Suprapubic skin (tissue), 4 donors: ENCODE results near the gene LRRC32. TPM values are rescaled to one million over a fixed set of nuclear protein-coding genes. Genes with fewer than 3 reads are reported as not detected.

Source experiments
- DNase-seq, 2 donors: peaks; one replicate each; pipeline ENCODE4 v3.0.0-alpha.2; 2019; ENCODE audit warnings: low spot score in 2 of 2
- H3K27ac ChIP-seq: fragments of 200-600 bp; sonication (generic); one replicate; pipeline ENCODE4 v1.5.1; 2019
- H3K27me3 ChIP-seq: fragments of 200-600 bp; sonication (generic); one replicate; pipeline ENCODE4 v1.5.1; 2019
- H3K36me3 ChIP-seq: fragments of 200-600 bp; sonication (generic); one replicate; pipeline ENCODE4 v1.5.1; 2019
- H3K4me1 ChIP-seq: fragments of 200-600 bp; sonication (generic); one replicate; pipeline ENCODE4 v1.5.1; 2019
- H3K4me3 ChIP-seq: fragments of 200-600 bp; sonication (generic); one replicate; pipeline ENCODE4 v1.5.1; 2019; ENCODE audit warnings: mild to moderate bottlenecking
- H3K9me3 ChIP-seq: fragments of 200-600 bp; sonication (generic); one replicate; pipeline ENCODE4 v1.5.1; 2019
- EP300 ChIP-seq: sonication (generic); formaldehyde crosslinking; IDR thresholded peaks from one replicate; pipeline ENCODE4 v1.6.1; 2017; ENCODE audit warnings: antibody characterized with exemption
- POLR2A ChIP-seq, 2 donors: fragments of 450-650 bp; IDR thresholded peaks; one replicate each; pipeline ENCODE4 v1.6.1; 2017; ENCODE audit warnings: antibody characterized with exemption in 2 of 2, mild to moderate bottlenecking in 2 of 2, moderate library complexity in 2 of 2
- POLR2AphosphoS5 ChIP-seq, 3 donors: sonication (generic); formaldehyde crosslinking; IDR thresholded peaks; one replicate each; pipeline ENCODE4 v1.6.1; 2017; ENCODE audit warnings: antibody characterized with exemption in 3 of 3
- WGBS: methylation state at CpG from one replicate; pipeline ENCODE4 v1.1.5; 2018; 5-methylcytosine and 5-hydroxymethylcytosine counted together
- total RNA-seq, 4 donors: library from RNA; depleted of rRNA; stranded (reverse); fragments of >200 nt; gene quantifications; one replicate each; pipeline ENCODE4 v1.1.0, GENCODE V29; 2016
- TF ChIP-seq, protein P1 (sequence below), 2 donors: fragments of 200-600 bp in 1 of 2; fragments of 450-650 bp in 1 of 2; sonication (generic) in 1 of 2; IDR thresholded peaks; one replicate each; pipeline ENCODE4 v1.5.1; 2016 to 2019; ENCODE audit warnings: antibody characterized with exemption in 2 of 2, mild to moderate bottlenecking in 1 of 2, moderate library complexity in 1 of 2

Gene LRRC32
- total RNA-seq, 4 donors from 2014 or later, result 10.4 to 23.2 (median 17.5) TPM

DNA sequence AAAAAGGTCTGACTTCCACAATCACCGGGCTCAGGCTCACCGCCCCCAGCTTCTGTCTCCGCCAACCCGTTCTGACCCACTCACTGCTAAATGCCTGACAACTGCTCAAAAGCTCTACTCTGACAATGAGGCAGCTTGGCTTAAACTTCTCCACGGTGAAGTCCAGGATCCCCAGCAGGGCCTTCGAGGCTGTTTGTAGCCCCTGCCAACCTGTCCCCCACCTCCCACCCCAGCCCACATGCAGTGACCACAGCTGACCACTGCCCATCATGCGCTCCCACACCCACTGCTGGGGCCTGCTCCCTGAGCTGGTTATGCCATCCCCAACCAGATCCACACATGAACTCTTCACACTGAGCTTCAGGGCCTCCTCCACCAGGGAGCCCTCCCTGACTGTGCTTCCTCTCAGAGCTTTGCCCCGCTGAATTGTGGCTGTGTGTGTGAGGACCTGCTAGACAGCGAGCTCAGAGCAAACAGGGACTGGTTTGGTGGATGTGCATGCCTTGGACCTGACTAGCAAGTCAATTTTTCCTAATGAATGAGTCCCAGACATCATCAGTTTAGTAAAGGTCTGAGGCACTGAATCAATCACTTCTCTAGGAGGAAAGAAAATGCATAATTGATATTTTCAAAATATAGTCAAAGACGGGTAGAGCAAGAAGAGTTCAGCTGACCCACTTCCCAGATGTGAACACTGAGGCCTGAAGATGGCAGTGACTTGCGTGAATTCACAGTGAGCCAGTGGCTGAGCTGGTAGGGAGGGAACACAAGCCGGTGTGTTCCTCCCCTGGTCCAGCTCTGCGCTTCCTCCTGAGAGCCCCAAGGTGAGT, 7.7 kb downstream of the LRRC32 start:
- Histone ChIP-seq H3K4me3 (no peak overlapping the region), H3K36me3 (peaks cover 33% of the 10 kb centered on the region), H3K9me3 (no peaks in the 10 kb centered on the region), H3K27ac (no peak overlapping the region), H3K4me1 (peaks cover 16% of the 10 kb centered on the region), H3K27me3 (no peaks in the 10 kb centered on the region)
- peak; percentile 40 to 68 for DNase-seq
- 89% methylated on average over 12 of the region's 13 CpGs for WGBS
- TF ChIP-seq POLR2A (IDR thresholded peaks at IDR 0.05) (no peak), POLR2AphosphoS5 (IDR thresholded peaks at IDR 0.05) (no peak), EP300 (no peak)

DNA sequence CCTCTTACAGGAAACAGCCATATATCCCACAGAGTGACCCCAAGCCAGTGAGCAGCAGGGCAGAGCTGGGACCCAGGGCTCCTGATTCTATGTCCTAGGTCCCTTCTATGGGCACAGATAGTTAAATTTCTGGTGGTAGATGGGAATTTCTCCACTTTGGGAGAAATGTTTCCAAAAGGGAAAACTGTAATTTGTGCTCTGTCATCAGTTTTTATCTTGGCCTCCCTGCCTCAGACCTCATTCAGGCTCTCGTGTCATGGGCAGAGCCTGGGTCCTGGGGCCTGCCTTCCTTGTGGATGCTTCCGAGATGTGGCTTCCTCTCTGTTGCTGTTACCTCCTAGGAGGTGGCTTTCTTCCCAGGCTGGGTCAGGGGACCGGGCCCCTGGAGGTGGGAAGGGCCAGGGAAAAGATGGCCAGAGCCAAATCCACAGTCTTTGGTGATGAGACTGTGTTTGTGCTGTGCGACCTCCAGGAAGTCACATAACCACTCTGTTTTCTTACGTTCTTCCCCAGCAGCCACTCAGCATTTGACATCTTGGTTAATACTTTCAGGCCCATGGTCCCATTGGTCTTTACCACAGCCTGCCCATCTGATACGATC, 8.6 kb downstream of the LRRC32 start:
- peak; percentile 22 to 45 for DNase-seq
- 89% methylated on average over 6 of the region's 6 CpGs for WGBS
- TF ChIP-seq POLR2A (IDR thresholded peaks at IDR 0.05) (no peak), EP300 (no peak)
- Histone ChIP-seq H3K4me1 (peaks cover 23% of the 10 kb centered on the region), H3K27me3 (no peaks in the 10 kb centered on the region), H3K27ac (no peak overlapping the region), H3K36me3 (peaks cover 37% of the 10 kb centered on the region), H3K4me3 (no peak overlapping the region), H3K9me3 (no peaks in the 10 kb centered on the region)

DNA sequence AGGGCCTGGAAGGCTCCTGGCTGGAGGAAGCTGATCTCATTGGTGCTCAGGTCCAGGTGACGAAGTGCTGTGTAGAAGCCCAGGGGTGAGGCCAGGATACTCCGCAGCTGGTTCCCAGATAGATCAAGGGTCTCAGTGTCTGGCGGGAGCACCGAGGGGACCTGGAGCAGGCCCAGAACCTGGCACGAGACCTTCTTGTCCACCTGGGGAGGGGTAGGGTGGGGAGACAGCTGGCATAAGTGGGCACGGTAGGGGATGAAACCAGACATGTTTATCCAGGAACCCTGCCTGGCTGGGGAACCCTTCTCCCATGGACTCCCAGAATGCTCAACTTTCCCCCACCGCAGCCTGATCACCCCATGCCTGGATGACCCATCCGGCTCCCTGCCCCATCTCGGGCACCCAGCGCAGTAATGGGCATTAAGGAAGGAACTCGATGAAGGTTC, 9.2 kb downstream of the LRRC32 start:
- Histone ChIP-seq H3K4me3 (no peak overlapping the region), H3K4me1 (peaks cover 23% of the 10 kb centered on the region), H3K36me3 (peaks cover 37% of the 10 kb centered on the region), H3K27me3 (no peaks in the 10 kb centered on the region), H3K9me3 (no peaks in the 10 kb centered on the region), H3K27ac (no peak overlapping the region)
- WGBS, result 91% methylated on average over 10 of the region's 11 CpGs
- peak; percentile 51 to 70 for DNase-seq
- TF ChIP-seq POLR2AphosphoS5 (IDR thresholded peaks at IDR 0.05), result no peak
- TF ChIP-seq POLR2A (IDR thresholded peaks at IDR 0.05), result no peak
- no peak for TF ChIP-seq EP300
- TF ChIP-seq, protein P1, sequence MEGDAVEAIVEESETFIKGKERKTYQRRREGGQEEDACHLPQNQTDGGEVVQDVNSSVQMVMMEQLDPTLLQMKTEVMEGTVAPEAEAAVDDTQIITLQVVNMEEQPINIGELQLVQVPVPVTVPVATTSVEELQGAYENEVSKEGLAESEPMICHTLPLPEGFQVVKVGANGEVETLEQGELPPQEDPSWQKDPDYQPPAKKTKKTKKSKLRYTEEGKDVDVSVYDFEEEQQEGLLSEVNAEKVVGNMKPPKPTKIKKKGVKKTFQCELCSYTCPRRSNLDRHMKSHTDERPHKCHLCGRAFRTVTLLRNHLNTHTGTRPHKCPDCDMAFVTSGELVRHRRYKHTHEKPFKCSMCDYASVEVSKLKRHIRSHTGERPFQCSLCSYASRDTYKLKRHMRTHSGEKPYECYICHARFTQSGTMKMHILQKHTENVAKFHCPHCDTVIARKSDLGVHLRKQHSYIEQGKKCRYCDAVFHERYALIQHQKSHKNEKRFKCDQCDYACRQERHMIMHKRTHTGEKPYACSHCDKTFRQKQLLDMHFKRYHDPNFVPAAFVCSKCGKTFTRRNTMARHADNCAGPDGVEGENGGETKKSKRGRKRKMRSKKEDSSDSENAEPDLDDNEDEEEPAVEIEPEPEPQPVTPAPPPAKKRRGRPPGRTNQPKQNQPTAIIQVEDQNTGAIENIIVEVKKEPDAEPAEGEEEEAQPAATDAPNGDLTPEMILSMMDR (IDR thresholded peaks at IDR 0.05), result no peak

DNA sequence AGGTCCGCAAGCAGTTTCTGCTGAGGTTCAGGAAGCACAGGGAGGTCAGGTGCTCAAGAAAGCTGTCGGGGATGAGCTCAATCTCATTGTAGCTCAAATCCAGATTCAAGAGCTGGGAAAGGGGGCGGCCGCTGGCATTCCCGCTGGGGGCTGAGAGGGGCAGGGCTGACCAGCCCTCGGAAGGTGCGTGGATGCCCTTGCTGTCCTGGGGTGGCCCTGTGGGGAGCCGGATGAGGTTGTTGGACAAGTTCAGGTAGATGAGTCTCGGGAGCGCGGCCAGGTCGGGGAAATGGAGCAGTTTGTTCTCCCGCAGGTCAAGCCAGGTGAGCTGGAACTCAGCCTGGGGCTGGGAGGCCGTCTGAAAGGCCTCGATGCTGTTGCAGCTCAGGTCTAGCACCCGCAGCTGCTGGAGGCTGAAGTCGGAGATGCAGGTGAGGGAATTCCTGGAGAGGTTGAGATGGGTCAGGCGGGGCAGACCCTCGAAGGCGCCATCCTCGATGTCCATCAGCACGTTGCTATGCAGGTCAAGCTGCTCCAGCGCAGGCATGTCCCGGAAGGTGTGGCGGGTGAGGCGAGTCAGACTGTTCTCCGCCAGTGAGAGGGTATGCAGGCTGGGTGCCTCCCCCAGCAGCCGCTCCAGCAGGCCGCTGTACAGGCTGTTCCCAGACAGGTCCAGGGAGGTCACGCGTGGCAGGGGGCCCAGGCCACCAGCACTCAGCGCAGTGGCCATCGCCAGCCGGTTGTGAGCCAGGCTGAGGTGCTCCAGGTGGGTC, 9.8 kb downstream of the LRRC32 start:
- peak; percentile 55 to 77 for DNase-seq
- Histone ChIP-seq H3K9me3 (no peaks in the 10 kb centered on the region), H3K27ac (no peak overlapping the region), H3K36me3 (peaks cover 37% of the 10 kb centered on the region), H3K4me3 (no peak overlapping the region), H3K4me1 (peaks cover 21% of the 10 kb centered on the region), H3K27me3 (no peaks in the 10 kb centered on the region)
- 91% methylated on average over 6 of the region's 34 CpGs for WGBS
- TF ChIP-seq POLR2A (IDR thresholded peaks at IDR 0.05), result no peak
- TF ChIP-seq, protein P1 (IDR thresholded peaks at IDR 0.05), result no peak
- TF ChIP-seq POLR2AphosphoS5 (IDR thresholded peaks at IDR 0.05), result no peak
- TF ChIP-seq EP300, result no peak

DNA sequence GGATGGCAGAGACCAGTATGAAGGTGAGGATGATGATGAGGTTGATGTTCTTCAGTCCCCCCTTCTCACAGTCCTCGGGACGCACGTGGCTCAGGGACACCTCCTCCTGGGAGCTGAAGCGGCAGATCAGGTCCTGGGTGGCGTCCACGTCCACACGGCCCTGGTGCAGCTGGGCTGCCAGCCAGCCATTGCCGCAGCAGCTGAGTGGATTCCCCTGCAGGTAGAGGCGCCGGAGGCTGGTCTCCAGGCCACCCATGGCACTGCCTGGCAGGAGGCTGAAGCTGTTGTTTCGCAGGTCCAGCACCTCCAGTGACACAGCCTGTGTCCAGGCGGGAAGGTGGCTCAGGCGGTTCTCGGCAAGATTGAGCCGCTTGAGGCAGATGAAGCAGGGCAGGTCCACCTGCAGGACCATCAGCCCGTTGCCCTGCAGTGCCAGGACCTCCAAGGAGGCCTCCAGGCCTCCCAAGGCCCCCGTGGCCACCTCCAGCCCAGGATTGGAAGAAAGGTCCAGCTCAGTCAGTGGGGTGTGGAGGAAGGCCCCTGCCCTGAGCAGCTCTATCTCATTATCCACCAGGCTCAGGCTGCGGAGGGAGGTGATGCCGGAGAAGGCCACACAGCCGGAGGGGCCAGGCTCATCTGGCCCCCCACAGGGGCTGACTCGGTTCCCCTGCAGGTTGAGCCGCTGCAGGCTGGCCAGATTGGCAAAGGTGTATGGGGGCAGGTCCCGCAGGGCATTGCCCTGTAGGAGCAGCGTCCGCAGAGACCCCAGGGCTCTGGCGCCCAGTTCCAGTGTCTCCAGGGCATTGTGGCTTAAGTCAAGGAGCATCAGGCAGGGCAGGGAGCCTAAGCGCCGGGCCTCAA, 10.6 kb downstream of the LRRC32 start:
- TF ChIP-seq EP300, result no peak
- TF ChIP-seq, protein P1 (IDR thresholded peaks at IDR 0.05), result no peak
- TF ChIP-seq POLR2AphosphoS5 (IDR thresholded peaks at IDR 0.05), result no peak
- TF ChIP-seq POLR2A (IDR thresholded peaks at IDR 0.05), result no peak
- Histone ChIP-seq H3K27me3 (no peaks in the 10 kb centered on the region), H3K27ac (no peak overlapping the region), H3K36me3 (peaks cover 37% of the 10 kb centered on the region), H3K4me1 (peaks cover 23% of the 10 kb centered on the region), H3K4me3 (no peak overlapping the region), H3K9me3 (no peaks in the 10 kb centered on the region)
- WGBS, result 91% methylated on average over 14 of the region's 28 CpGs
- peak; percentile 38 to 55 for DNase-seq
